Neural progenitor cell (in vitro differentiated cells): Measurements from ENCODE around the gene TMEM165.

Experiments used
- EZH2 ChIP-seq: fragments of 200-600 bp; sonication (generic); IDR thresholded peaks from 2 replicates; pipeline ENCODE4 v1.6.1; 2017; ENCODE audit warnings: antibody characterized with exemption, mild to moderate bottlenecking, moderate library complexity
- EZH2phosphoT487 ChIP-seq: fragments of 200-600 bp; sonication (generic); IDR thresholded peaks from 2 replicates; pipeline ENCODE4 v1.6.1; 2017; ENCODE audit warnings: antibody characterized with exemption
- TF ChIP-seq, protein P1 (sequence below): fragments of 200-600 bp; sonication (generic); IDR thresholded peaks from 2 replicates; pipeline ENCODE4 v1.5.1; 2017; ENCODE audit warnings: antibody characterized with exemption, mild to moderate bottlenecking

DNA sequence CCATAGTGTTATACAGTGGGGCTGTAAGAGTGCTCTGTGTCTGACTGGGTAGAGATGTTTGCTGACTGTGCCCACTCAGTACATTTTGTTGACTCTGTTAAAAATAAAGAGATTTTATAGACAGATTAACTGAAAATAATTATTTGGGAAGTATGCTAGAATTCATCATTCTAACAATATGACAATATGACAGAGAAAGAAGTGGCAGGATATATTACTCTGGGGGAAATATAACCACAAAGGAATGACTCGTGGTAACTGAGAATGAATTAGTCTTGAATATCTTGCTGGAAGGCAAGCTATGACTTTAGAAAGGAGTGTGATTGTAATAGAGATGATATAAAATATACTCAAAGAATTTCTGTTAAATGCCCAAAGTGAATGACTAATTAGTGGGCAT lies 46.8 kb downstream of the TMEM165 start:
- TF ChIP-seq, protein P1, sequence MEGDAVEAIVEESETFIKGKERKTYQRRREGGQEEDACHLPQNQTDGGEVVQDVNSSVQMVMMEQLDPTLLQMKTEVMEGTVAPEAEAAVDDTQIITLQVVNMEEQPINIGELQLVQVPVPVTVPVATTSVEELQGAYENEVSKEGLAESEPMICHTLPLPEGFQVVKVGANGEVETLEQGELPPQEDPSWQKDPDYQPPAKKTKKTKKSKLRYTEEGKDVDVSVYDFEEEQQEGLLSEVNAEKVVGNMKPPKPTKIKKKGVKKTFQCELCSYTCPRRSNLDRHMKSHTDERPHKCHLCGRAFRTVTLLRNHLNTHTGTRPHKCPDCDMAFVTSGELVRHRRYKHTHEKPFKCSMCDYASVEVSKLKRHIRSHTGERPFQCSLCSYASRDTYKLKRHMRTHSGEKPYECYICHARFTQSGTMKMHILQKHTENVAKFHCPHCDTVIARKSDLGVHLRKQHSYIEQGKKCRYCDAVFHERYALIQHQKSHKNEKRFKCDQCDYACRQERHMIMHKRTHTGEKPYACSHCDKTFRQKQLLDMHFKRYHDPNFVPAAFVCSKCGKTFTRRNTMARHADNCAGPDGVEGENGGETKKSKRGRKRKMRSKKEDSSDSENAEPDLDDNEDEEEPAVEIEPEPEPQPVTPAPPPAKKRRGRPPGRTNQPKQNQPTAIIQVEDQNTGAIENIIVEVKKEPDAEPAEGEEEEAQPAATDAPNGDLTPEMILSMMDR, result no peak
- TF ChIP-seq EZH2, result no peak
- TF ChIP-seq EZH2phosphoT487, result no peak
